ENCODE measurements around the gene AGER.
"Not testable (repeated sequence)": the region's sequence is repeated elsewhere in the genome, so short reads cannot be mapped to it uniquely, and the experiment has no call there.

AGER gene

DNA sequence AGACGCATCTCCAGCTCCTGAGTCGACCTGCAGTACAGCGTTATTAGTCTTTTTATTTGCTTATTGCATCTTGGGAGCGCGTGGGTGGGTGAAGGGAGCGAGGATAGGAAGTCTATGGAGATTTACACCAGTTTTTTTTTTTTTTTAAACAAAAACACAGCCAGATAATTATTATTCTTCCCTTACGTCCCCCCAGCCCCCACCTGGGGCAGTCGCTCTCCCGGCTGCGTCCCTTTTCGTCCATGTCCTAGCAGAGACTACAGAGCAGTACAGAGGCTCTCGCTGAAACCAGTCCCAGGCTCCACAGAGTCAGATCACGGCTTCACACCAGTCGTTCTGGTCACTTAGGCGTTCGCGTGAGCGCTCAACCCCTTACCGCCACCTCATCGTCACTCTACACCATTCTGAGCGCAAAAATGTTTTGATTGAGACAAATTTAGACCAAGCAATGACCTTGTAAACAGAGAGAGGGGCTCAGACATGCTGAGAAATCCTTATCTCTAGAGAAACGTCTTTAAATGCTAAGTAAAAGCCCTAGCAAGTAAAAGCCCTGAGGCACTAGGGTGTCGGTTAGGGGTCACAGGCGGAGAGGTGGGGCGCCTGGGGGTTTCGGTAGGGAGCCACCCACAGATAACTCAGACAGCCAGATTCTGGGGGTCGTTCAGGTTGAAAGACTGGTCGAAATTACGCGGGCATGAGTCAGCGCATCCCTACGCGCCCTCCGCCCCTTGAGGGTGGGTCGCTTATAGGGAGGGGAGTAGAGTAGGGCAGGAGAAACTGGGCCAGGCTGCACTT lies 31.1 kb downstream of the AGER start:
- DNase-seq (ENCODE audit: low read depth, low spot score), result no peak
- peak overlapping the region; percentile 75 for H3K4me3 ChIP-seq (ENCODE audit: low read length)

DNA sequence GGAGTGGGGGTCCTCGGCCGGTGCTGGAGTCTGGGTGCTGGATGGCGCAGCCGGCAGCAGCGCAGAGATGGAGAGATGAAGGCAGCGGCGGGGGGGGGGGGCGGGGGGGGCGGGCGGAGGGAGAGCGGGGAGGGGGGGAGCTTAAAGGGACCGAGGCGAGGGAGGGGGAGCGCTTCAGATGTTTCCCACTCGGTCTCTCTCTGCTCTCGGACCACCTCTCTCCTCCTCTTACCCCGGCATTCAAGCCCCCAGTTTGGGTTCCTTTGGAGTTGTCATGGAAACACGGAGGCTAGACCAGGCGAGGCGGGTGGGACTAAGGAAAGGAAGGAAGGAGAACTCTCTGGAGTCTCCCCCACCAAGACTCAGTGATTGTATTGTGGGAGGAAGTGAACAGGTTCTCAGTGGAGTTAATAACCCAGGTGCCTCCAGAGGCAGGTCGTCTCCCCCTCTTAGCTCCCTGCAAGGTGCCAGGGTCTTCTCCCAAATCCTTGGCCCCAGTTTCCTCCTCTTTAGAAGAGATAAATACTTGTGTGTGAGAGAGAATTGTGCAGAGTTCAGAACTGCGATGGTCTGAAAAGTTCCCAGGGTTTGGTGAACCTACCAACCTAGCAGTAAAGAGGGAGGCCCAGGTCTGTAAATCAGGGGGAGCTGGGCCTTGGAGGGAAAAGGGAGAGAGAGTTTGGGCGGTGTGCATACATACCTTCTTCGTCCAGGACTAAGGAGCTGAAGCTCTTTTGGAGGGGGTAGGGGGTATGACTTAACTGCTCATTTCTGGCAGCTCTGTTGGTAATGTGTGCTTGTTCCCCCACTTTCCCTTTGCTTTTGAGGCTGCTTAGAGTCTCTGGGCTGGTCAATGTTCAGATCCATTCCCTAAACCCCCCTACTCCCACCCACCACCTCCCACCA lies 31.9 kb downstream of the AGER start, which contains the start of gene PRRT1:
PRRT1 (minus strand) TSS at position 77 of the 906 bp plus-strand sequence. CDS start 112 bp downstream, outside the sequence.
- no peak for DNase-seq (ENCODE audit: low read depth, low spot score)
- no peak within 1 kb of the TSS for H3K4me3 ChIP-seq (ENCODE audit: low read length)

DNA sequence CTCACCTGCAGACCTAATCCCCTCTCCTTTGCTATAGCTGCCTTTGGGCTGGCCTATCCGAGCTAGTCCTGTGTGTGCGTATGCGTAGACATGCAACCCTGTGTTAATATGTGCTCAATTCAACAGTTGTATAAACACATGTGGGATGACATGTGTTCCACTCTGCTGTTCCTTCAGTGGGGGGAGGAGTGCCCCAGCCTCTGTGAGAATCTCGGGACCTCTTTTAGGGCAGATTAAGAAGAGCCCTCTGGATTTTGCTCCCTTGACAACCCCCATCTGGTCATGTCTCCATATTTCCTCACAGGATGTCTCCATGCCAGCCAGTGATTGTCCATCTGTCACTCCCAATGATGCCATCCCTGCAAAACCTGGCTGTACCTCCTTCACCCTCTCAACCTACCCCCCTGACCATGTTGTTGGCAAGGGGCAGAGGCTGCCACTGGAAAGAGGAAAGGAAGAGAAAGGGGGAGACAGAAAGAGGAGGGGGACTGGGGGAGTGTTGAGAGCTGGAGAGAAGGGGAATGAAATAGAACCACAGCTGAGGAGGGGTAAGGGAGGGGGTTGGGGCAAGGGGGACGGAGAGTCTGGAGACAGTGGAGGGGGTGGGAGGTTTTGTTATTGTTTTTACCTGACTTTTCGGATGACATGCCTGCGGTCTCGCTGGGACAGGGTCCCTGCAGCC lies 32.7 kb downstream of the AGER start:
- H3K4me3 ChIP-seq (ENCODE audit: low read length), result no peak overlapping the region
- no peak for DNase-seq (ENCODE audit: low read depth, low spot score)

DNA sequence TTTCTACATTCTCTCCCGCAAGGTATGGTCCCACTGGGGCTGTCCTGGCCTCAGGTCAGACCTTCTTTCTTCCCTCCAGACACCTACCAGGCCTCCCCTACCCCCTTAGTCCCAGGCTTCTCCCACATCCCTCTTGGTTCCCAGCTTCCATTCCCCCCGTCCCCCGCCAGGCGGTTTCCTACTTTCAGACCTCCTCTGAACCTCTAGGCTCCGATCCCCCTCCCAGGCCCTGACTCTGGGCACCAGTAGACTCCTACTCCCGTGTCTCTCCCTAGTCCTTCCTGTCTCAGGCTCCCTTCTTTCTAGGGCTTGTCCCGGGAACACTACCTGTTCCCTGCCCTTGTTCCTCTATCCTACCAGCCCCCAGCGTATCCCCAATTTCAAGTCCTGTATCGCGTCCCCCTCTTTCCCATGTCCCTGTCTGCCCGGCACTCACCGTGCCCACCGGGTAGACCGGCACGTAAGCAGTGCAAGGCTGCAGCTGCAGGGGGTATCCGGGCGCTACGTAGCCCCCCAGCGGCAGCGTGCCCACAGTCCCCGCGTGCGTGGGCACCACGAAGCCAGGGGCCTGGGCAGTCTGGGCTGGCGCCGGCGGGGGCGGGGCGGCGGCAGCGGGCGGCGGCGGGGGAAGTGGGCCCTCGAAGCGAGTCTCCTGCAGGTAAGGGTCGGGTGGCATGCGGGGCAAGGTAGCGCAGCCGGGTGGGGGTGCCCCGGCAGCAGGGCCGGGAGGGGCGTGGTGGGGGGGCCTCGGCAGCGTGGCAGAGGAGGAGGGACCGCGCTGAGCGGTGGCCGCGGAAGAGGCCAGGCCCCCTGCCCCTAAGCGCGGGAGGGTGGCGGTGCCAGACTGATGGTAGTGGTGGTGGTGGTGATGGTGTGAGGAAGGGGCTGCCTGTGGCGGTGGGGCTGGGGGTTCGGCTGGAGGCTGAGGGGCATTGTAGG lies 33.9 kb downstream of the AGER start:
- no peak for DNase-seq (ENCODE audit: low read depth, low spot score)
- no peak overlapping the region for H3K4me3 ChIP-seq (ENCODE audit: low read length)

DNA sequence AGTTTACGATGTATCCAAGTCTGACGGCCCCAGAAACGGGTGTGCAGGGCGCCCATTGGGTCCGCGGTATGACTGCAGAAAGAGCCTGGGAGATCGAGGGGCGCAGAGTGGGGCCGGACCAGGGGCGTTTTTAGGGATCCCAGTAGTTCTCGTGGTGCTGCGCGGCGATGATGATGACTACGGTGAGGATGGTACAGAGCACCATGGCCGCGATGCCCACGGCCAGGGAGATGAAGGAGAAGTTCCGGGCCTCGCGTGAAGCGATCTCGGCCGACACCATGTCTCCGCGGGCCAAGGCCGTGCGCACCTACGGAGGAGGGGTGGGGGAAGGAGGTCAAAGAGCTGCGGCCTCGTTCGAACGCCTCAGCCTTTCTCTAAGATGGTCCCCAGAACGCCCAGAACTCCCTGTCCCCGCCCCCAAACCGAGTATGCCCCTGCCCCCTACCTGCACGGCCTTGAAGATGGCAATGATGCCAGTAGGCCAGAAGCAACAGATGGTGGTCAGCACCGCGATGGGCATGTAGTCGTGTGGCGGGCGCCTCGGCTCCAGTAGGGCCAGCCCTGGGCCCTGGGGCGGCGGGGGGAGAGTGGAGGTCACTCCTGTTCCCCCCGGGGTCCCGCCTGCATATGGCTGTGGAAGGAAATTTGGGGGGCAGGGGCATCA lies 34.8 kb downstream of the AGER start:
- H3K4me3 ChIP-seq (ENCODE audit: low read length), result no peak overlapping the region
- no peak for DNase-seq (ENCODE audit: low read depth, low spot score)

DNA sequence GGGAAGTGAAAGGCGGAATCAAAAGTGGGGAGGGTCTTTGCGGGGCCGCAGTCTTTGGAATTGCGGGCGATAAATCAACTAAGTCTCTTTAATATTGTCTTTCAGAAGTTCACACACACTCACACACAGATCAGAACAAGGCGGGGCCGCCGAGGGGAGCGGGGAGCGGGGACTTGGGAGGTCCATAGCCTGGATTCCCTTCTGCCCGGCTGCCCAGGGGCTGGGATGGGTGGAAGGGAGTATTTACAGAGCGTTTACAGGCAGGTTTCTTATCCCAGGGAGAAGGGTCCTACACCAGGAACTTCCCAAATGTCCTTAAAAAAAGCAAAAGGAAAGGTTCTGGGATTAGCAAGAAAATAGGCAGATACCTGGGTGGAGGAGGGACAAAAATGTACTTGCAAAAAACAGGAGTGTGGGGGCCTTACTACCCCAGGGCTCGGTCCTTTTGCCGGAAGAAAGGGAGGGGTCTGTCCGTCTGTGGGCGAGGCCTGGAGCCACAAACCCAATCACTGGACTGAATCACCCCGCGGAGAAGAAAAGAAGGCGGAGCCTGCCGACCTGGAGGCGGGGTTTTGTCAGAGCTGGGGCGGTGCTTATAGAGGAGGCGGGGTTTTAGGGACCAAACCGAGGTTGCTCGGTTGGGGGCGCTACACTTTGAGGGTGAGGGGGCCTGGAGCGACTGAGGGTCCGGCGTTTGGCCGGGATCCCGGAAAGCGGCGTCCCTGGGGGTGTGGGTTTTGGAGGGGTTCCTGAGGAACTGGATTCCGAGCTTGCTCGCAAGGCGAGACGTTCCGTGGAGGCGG lies 35.6 kb downstream of the AGER start:
- DNase-seq (ENCODE audit: low read depth, low spot score), result no peak
- H3K4me3 ChIP-seq (ENCODE audit: low read length), result no peak overlapping the region

DNA sequence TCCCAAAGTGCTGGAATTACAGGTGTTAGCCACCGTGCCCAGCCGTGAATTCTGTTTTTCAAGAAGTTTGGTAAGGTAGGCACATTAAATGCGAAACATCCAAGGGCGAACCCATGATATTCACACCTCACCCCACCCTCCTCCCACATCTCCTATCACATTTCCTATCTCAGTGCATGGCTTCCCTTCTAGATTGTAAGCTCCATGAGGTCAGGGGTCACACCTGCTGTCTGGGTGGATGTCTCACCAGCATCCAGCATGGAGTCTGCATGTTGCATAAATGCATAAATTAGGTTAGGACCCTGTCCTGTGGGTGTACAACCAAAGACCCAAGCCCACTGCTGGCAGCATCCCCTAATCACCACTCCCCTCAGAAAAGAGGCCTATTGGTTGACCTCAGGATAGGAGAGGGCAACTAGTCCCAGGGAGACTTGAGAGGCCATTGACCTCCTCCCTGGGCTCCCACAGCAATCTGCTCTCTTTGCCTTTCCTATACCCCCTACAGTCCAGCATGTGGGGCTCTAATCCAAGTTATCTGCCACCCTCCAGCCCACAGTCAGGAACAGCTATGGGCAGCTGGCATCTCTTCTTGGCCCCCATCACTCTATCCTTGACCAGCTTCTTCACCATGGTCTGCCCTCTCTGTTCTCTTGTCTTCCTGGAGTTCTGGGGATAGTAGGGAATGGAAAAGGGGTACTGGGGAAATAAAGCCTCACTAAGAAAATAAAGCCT lies 36.5 kb downstream of the AGER start:
- DNase-seq (ENCODE audit: low read depth, low spot score), result no peak
- H3K4me3 ChIP-seq (ENCODE audit: low read length), result no peak overlapping the region

DNA sequence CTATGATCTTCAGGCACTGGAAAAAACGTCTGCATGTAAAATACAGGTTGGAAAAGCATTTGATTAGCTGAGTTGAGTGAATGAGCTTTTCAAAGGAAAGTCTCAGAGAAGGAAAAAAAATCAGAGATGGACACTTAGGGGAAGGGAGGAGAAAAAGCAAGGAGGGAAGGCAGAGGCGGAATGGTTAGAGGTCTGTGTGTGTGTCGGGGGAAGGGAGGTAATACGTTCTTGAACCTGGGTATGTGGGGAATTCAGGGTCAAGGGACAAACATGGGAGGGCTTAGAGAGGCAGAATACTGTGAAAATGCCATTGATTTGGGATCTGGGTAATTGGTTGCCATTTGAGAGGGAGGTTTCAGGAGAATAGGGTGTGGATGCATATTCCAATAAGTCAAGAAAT lies 37.4 kb downstream of the AGER start:
- no peak for DNase-seq (ENCODE audit: low read depth, low spot score)
- H3K4me3 ChIP-seq (ENCODE audit: low read length), result no peak overlapping the region

DNA sequence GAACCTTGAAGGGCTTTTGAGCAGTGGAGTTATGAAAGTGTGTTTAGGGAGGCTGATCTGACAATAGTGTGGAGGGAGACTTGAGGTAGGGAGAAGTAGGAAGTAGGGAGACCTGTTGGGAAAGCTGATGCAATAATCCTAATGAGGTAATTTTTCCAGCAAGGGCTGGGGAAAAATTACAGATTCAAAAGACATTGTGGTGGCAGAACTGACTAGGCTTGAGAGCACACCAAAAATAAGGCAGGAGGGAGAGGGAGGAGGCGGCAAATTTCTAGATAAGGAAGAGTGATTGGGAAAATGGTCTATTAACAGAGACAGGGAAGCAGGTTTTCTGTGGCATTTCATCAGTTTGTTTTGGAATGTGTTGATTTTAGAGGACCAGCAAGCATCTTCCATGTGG lies 37.8 kb downstream of the AGER start:
- no peak for DNase-seq (ENCODE audit: low read depth, low spot score)
- H3K4me3 ChIP-seq (ENCODE audit: low read length), result no peak overlapping the region

DNA sequence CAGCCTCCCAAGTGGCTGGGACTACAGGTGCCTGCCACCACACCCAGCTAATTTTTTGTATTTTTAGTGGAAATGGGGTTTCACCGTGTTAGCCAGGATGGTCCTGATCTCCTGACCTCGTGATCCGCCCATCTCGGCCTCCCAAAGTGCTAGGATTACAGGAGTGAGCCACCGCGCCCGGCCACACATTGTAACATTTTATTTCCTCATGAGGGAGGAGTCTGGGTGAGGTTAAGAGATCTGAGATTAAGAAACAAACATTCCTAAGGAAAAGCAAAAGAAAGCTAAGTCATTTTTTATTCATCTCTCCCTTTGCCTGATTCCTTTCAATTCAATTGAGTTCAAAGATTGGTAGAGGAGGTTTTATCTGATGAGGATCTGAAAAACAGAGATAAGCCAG lies 39.8 kb downstream of the AGER start:
- H3K4me3 ChIP-seq (ENCODE audit: low read length); DNase-seq (ENCODE audit: low read depth, low spot score): not testable (repeated sequence)

DNA sequence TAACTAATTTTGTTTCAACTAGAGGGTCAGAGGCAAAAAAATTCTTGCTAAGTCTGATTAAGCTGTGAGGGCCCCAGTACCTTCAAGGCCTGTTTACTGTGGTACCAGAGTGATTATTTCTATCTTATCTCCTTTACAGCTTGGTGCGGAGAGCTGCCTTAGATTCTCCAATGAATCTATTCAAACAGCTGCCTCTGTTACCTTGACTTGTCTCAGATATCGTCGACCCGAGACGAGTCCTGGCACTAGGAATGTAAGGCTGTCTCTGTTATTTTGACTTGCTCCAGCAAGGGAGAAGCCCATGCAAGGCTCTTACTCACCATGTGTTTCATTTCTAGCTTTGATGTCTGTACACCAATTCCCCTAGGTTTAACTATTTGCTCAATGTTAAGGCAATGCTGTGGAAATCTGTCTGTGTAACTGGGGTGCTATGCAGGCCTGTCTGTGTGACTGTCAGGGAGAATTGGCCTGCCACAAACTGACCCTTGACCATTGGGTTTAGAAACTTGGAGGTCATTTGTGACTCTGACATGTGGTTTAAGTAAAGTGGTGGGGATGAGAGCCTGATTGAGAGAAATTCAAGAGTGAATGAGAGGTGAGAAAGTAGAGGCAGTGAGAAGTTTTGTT lies 43.5 kb downstream of the AGER start:
- H3K4me3 ChIP-seq (ENCODE audit: low read length), result no peak overlapping the region
- no peak for DNase-seq (ENCODE audit: low read depth, low spot score)

DNA sequence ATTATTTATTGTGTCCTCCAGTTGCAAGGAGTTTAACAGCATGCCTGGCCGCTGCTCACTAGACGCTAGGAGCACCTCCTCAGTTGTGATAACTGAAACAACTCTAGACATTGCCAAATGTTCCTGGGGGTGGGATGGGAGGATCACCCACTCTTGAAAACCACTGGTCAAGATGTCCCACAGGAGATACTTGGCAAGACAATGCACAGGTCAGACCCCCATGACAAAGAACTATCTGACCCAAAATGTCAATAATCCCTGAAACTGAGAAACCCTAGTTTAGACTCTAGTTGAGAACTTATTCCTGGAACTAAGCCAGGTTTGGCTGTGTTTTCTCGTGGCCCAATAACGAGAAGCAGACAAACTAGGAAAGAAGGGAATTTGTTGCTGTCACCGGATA lies 44.5 kb downstream of the AGER start:
- no peak overlapping the region for H3K4me3 ChIP-seq (ENCODE audit: low read length)
- no peak for DNase-seq (ENCODE audit: low read depth, low spot score)

DNA sequence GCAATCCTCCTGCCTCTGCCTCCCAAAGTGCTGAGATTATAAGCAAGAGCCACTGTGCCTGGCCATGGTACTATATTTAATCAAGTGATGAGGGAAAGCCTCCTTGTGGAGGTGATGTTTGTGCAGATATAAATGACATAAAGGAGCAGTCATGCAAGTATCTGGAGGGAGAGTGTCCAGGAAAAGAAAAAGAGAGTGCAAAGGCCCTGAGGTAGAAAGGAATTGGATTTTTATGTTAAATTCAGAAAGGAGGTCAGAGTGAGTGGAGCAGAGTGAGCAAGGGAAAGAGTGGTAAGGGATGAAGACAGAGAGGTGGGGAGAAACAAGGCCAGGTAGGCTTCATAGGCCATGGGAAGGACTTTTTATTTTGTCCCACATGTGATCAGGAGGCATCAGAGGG lies 46.6 kb downstream of the AGER start:
- no peak overlapping the region for H3K4me3 ChIP-seq (ENCODE audit: low read length)
- no peak for DNase-seq (ENCODE audit: low read depth, low spot score)

DNA sequence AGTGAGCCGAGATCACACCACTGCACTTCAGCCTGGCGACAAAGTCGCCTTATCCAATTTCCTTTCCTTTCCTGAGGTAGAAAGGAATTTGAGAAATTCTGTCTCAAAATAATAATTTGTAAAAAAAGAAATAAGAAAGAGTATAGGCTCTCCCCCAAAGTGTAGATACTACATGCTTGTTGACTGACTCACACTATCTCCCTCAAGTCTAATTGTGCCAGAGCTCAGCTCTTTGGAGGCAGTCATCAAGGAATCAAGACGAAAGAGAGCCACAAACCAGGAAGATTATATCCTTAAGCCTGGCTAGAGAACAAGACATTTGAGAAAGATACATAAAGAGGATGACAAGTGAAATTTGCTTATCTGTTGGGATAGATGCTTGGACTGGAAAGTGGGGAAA lies 50.3 kb downstream of the AGER start:
- DNase-seq (ENCODE audit: low read depth, low spot score), result no peak
- H3K4me3 ChIP-seq (ENCODE audit: low read length), result no peak overlapping the region

DNA sequence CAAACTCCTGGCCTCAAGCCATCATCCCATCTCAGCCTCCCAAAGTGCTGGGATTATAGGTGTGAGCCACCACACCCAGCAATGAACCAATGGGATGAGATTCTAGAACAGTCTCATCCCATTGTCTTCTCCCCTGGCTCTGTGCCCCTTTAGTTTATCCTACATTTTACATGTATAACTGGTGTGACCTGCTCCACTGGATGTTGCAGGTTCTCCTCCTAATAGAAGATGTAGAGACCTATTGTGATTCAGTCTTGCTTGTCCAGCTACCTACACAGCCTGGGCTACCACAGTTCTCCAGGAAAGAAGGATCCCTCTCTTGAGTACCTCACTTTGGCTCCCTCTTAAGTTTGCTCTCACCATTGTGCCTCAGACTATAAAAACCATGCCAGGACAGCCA lies 51.9 kb downstream of the AGER start:
- DNase-seq (ENCODE audit: low read depth, low spot score), result no peak
- H3K4me3 ChIP-seq (ENCODE audit: low read length), result no peak overlapping the region

DNA sequence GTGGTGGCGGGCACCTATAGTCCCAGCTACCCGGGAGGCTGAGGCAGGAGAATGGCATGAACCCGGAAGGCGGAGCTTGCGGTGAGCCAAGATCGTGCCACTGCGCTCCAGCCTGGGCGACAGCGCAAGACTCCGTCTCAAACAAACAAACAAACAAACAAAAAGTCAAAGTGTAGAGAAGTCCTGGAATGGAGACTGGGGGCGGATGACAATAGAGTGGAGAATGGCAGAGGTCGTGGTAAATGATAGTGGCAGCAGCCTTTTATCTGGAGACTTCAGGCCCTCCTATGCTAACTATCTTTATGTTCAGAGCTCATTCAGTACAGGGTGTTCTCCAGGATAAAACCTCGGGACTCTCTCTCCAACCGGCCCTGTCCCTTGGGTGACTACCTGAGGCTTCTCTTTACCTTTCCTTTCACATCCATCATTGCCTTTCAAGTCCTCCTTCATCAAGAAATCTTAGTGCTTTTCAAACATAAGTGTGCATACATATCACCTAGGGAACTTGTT lies 52.6 kb downstream of the AGER start:
- DNase-seq (ENCODE audit: low read depth, low spot score), result no peak
- no peak overlapping the region for H3K4me3 ChIP-seq (ENCODE audit: low read length)

All from Jurkat, Clone E6-1 (cell line).